ENCODE data around the gene PRPF38B. TPM values are rescaled to one million over a fixed set of nuclear protein-coding genes. Genes with fewer than 3 reads are reported as not detected.
"Not testable (repeated sequence)": the region's sequence is repeated elsewhere in the genome, so short reads cannot be mapped to it uniquely, and the experiment has no call there.

The PRPF38B gene
- polyA plus RNA-seq, 2 of the 4 experiments (the other 2 are of a cell fraction): 38.8 to 41.6 TPM

GRCh38 chr1:108679586-108680213 lies 12.4 kb upstream of the PRPF38B start:
- POLR2A ChIA-PET: interaction anchor here (1.7 kb wide), 1 partner anchor 12 kb away, joined by 8 read pairs; the partner anchor contains the start of gene PRPF38B
- FAIRE-seq: no peak
- no peak for ATAC-seq
- no peak overlapping the region for H3K4me3 ChIP-seq
- 82% methylated on average over 10 of the region's 10 CpGs for WGBS (ENCODE audit: missing lambda C conversion rate)
- TF ChIP-seq CBX8 (IDR thresholded peaks at IDR 0.05) (no peak), HMGXB4 (CRISPR knock-in tag; IDR thresholded peaks at IDR 0.05; ENCODE audit: borderline replicate concordance) (no peak), MYC (IDR thresholded peaks at IDR 0.05; ENCODE audit: borderline replicate concordance, low read length) (no peak), RNF2 (IDR thresholded peaks at IDR 0.05; ENCODE audit: borderline replicate concordance, low read depth) (no peak), HOXB13 (CRISPR knock-in tag; IDR thresholded peaks at IDR 0.05; ENCODE audit: low read depth) (no peak), TP53 (CRISPR knock-in tag; IDR thresholded peaks at IDR 0.05) (no peak), PBX3 (IDR thresholded peaks at IDR 0.05) (no peak), JUN (IDR thresholded peaks at IDR 0.05) (no peak), POLR2A (IDR thresholded peaks at IDR 0.05; ENCODE audit: low read length) (no peak), HOXB5 (CRISPR knock-in tag; IDR thresholded peaks at IDR 0.05) (no peak), ATOH8 (CRISPR knock-in tag; IDR thresholded peaks at IDR 0.05; ENCODE audit: low read depth) (no peak), ZSCAN20 (CRISPR knock-in tag; IDR thresholded peaks at IDR 0.05) (no peak), MAZ (IDR thresholded peaks at IDR 0.05; ENCODE audit: borderline replicate concordance, low read depth, low read length) (no peak), FOXS1 (CRISPR knock-in tag; IDR thresholded peaks at IDR 0.05) (no peak), HDAC2 (IDR thresholded peaks at IDR 0.05) (no peak), ZC3H11A (IDR thresholded peaks at IDR 0.05) (no peak), HES2 (IDR thresholded peaks at IDR 0.05) (no peak)
- no peak for DNase-seq (ENCODE audit: low read depth in 1 of 2, low spot score in 1 of 2)
- no peak overlapping the region for H3K27ac ChIP-seq
- no peak overlapping the region for H3K4me2 ChIP-seq
- H3K4me1 ChIP-seq: no peaks in the 10 kb centered on the region
- no peaks in the 10 kb centered on the region for H3K9me3 ChIP-seq
- CTCF ChIA-PET: interaction anchor here (1.5 kb wide), 1 partner anchor 10 kb away, joined by 3 read pairs; no protein-coding TSS in a partner anchor

- H3K4me3 ChIP-seq; H3K4me1 ChIP-seq; ATAC-seq; H3K9me3 ChIP-seq; DNase-seq (ENCODE audit: low read depth in 1 of 2, low spot score in 1 of 2); H3K27ac ChIP-seq; H3K4me2 ChIP-seq; FAIRE-seq: not testable (repeated sequence)
- ChIA-PET CTCF (interaction anchor here (0.6 to 0.7 kb wide), 2 partner anchors 21 to 811 kb away, joined by 3 to 4 read pairs; partner anchors contain the start of gene HENMT1), POLR2A (interaction anchor here (1.7 to 2.4 kb wide), 2 partner anchors 10 to 11 kb away, joined by 8 to 14 read pairs; partner anchors contain the start of gene PRPF38B)
- 71% methylated on average over 4 of the region's 4 CpGs for WGBS (ENCODE audit: missing lambda C conversion rate)
Observed at GRCh38 chr1:108681701-108682100, 10.4 kb upstream of the PRPF38B start.

GRCh38 chr1:108685529-108685928 lies 6.6 kb upstream of the PRPF38B start:
- 83% methylated on average over 1 of the region's 1 CpG for WGBS (ENCODE audit: missing lambda C conversion rate)
- DNase-seq (ENCODE audit: low read depth in 1 of 2, low spot score in 1 of 2): no peak
- ChIA-PET POLR2A (no interaction called here), CTCF (interaction anchor here (0.6 kb wide), 1 partner anchor 131 kb away, joined by 3 read pairs; no protein-coding TSS in a partner anchor)
- no peak overlapping the region for H3K4me2 ChIP-seq
- TF ChIP-seq SREBF2 (IDR thresholded peaks at IDR 0.05) (no peak), CHD2 (IDR thresholded peaks at IDR 0.05; ENCODE audit: low read length, partially characterized antibody) (no peak), TFCP2L1 (CRISPR knock-in tag; IDR thresholded peaks at IDR 0.05) (no peak), KDM1A (IDR thresholded peaks at IDR 0.05; ENCODE audit: low read depth) (no peak), RCOR1 (IDR thresholded peaks at IDR 0.05; ENCODE audit: low read depth, low read length) (no peak), NPAS2 (CRISPR knock-in tag; IDR thresholded peaks at IDR 0.05; ENCODE audit: borderline replicate concordance) (no peak), ESRRA (IDR thresholded peaks at IDR 0.05; ENCODE audit: borderline replicate concordance, low read length) (no peak), CHD4 (IDR thresholded peaks at IDR 0.05; ENCODE audit: borderline replicate concordance) (no peak), USF2 (IDR thresholded peaks at IDR 0.05) (no peak), HOXB13 (CRISPR knock-in tag; IDR thresholded peaks at IDR 0.05; ENCODE audit: low read depth) (no peak), FOSB (CRISPR knock-in tag; IDR thresholded peaks at IDR 0.05) (no peak), EHF (CRISPR knock-in tag; IDR thresholded peaks at IDR 0.05) (no peak), ELK1 (IDR thresholded peaks at IDR 0.05; ENCODE audit: low read depth, low read length) (no peak), RAD21 (conservative IDR thresholded peaks at IDR 0.05 in 1 of 2, IDR thresholded peaks at IDR 0.05 in 1 of 2) (no peak)
- H3K4me1 ChIP-seq: no peaks in the 10 kb centered on the region
- H3K4me3 ChIP-seq: no peak overlapping the region
- FAIRE-seq: no peak
- H3K27ac ChIP-seq: no peak overlapping the region
- no peaks in the 10 kb centered on the region for H3K9me3 ChIP-seq
- no peak for ATAC-seq

All from A549 (cell line).